Measurements from ENCODE around the gene COL4A1.
"Not testable (repeated sequence)": the region's sequence is repeated elsewhere in the genome, so short reads cannot be mapped to it uniquely, and the experiment has no call there.

COL4A1 gene

DNA sequence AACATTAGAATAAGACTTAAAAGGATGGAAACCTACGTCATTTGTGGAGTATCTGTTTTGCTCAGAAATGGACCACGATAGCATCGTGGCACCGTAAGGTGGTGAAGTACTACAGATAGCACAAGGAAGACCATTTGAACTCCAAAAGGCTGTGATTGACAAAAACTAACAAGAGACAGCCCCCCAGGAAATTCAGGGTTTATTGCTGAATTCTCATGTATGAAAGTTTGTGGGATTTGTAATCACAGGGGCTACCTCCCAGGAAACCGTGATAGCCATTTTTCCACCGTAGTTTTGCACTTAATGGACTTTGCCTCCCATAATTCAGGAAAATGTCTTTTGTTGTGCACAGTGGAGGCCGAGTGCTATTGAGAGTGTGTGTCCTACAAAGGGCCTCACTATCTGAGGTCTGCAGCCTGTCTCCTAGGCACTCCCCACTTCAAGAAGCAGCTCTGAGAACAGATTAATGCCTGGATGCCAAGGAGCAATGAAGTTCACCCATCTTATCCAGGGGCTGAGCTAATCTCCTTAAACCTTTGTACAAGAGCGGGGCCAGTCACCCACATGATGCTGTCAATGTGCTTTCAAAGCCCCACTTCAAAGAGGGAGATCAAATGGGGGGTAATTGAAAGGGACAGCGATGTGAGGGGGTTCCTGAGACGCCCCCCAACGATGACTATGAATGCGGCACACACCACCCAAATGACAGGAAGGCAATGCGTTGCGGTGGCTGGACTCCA is 182.6 kb downstream of the COL4A1 start:
- no peak for DNase-seq

DNA sequence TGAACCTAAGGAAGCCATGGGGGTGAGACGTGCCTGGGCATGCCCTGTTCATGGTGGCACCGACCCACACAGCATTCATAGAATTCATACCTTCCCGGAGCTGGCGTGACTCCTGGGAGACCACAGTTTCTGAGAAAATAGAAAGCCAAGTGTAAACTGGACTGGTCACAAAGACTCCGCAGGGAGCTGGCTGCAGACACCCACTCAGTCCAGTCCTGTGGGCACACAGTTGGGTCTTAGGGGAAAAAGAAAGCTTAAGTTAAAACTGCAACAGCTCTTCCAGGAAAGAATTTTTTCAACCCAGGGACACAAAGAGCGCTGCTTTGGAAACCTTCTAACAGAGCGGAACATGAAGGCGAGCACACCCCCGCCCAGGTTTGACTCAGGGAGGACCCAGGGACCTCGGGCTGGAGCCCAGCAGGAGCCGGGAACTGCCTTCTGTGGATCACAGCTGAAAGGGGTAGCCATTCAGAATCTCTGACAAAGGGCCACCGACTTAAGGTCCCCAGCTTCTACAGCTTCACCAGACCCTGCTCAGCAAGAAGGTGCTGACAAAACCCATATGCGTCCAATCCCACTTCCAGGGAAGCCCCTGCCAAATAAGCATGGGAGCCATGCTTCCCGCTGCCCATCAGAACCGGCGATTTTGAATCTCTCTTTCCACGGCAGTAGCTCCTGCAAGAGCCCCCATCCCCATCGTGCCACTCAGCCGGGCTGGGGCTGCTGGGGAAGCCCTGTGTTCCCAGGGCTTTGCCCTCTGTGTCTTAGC is 183.7 kb downstream of the COL4A1 start:
- DNase-seq, result no peak

DNA sequence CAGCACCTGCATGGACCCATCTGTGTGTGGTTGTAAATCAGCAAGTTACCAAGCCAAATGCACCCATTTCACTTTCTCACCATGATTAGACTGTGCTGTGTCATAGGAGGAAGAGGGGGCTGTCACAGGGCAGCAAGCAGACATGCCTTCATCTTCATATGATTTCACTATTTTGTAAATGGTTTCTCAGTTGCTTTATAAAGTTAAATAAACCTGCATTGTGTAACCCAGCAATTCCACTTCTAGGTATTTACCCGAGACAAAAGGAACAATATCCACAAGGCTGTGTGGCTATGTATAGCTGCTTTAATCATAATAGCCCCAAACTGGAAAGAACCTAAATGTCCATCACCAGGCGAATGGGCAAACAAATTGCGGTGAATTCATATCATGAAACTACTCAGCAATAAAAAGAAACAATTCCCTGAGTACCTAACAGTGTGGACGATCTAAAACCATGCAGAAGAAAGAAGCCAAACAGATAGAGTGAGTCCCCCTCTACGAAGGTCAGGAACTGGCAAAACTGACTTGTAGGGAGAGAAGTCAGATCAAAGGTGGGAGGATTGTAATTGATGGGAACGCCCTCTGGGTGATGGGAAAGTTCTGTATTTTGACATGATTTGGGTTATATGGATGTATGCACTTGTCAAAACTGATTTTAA is 185.4 kb downstream of the COL4A1 start:
- no peak for DNase-seq

DNA sequence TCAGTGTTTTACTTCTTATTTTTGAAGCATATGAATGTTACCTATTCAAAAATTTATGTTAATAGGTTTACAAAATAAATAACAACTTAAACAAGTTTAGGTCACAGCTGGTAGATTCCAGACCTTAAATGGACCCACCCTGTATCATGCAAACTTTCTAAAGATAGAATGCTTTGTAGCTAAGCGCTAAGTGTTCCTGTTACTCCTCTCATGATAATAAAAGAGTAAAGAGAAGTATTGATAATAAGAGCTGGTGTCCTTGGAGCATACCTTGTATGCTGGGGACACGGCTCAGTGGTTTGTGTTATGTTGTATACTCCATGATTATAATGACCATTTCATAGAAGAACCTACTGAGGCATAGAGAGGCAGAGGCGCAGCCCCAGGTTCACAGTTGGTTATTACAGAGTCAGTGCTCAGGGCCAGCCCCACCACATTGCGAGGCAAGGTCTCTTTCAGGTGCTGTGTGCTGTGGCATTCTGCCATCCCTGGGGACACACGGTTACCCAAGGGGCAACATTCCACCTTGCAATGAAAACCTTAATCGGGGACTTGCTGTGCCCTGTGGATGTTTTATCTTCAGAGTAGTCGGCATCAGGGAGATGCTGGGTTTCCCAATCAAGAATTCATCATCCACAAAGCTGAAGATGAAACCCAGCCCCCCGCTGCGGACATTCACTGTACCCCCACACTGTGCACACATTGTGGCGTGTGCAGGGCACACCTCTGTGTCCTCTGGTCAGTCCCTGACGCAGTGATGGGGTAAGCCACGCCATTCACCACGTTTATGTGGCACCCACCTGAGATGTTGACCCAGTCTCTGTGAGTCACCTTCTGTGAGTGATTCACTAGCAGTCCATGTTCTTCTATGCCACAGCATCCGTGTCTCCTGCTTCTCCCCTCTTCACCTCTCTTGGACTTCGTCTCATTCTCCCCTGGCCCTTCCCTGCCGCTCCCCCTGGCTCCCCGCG is 186.7 kb downstream of the COL4A1 start:
- no peak for DNase-seq

DNA sequence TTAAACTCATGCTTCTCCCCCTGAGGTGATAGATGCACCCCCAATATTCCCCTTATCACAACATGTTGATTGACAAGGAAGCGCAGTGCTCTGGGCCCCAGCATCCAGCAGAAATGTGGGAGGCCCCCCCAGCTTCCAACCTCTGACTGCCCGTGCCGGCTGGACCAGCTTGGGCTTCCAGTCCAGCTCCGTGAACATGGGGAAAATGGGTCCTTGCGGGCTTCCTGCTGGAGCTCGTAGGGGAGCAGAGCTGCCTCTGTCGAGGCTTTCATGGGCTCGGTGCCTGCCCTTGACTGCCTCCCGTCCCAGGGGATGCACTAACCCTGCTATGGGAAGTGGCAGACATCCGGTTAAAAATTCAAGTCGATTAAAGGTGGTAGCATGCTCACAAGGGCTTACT is 188.9 kb downstream of the COL4A1 start:
- DNase-seq, result no peak

DNA sequence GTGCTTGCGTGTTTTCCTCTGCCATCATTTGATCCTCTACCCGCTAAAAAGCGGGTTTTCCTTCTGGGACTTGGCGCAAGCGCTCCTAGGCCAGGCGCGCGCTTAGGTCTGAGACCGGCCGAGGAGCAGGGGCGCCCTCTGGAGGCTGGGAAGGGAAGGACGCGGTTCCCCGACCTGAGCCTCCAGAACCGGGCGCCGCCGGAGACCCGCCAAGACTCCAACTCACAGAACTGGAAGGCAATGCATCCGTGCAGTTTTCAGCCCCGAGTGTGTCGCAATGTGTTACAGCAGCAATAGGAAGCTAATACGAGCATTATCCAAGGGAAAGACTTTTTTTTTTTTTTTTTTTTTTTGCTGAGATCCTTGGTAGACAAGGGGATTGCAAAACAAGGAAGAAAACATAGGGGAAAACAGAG is 190.9 kb downstream of the COL4A1 start:
- DNase-seq, result no peak

DNA sequence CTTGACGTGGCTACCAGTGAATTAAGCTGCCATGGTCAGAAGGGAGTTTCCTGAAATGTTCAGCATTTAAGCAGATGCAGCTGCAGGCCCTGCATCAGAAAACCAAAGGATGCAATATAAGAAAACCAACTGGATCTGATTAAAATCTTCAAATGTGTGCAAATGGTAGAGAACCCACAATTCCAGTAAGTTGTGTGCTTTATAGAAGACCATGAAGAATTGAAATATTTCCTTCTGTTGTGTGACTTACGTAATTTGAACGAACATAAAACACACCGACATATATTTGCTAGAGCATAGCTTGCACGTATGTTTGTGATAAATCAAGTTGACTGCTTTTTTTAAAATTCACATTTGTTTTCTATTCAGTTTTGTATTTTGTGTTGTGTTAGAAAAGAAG is 191.4 kb downstream of the COL4A1 start:
- no peak for DNase-seq

DNA sequence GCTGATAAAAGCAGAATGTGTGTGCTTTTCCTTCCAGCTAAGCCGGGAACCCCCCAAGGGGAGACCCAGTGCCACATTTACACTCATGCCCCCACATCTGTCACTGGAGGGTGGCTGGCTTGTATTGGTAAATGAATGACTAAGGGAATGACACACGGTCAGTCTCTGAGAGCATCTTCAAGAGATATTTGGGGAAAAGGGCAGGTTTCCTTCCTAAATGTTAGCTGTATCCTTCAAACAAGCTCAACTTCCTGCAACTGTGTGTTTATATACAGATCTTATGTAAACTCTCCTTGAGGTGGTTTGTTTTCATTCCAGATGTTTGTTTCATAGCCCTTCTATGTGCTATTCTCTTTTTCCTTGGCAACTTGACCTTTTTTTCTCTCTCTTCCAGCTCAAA is 192.6 kb downstream of the COL4A1 start:
- no peak for DNase-seq

DNA sequence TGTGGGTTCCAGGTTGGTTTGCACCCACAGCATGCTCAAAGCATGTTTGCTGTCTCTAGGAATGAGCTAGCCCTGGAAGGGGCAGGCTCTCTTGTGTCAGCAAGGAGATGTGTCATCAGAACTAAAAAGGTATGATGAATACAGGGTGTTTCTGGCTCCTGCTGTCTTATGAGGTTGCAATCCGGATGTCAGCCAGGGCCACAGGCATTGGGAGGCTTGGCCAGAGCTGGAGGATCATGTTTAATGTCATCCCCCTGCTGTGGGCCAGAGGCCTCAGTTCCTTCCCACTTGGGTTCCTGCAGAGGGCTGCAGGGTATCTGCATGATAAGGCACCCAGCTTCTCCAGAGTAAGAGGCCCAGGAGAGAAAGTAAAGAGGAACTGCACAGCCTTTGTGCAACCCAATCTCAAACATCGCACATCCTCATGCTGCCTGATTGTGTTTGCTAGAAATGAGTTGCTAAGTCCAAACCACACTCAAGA is 193.6 kb downstream of the COL4A1 start:
- DNase-seq, result no peak

DNA sequence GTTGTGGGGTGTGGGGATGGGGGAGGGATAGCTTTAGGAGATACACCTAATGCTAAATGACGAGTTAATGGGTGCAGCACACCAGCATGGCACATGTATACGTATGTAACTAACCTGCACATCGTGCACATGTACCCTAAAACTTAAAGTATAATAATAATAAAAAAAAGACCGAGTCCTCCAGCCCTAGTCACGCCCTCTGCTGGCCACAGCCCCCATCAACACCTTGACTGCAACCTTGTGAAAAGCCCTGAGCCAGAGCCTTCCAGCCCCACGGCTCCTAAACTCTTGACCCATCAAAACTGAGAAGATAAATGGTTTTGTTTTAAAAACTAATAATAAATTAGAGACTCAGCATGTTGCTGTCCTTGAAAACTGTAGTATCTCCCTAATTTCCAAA is 194.6 kb downstream of the COL4A1 start:
- not testable (repeated sequence) for DNase-seq

DNA sequence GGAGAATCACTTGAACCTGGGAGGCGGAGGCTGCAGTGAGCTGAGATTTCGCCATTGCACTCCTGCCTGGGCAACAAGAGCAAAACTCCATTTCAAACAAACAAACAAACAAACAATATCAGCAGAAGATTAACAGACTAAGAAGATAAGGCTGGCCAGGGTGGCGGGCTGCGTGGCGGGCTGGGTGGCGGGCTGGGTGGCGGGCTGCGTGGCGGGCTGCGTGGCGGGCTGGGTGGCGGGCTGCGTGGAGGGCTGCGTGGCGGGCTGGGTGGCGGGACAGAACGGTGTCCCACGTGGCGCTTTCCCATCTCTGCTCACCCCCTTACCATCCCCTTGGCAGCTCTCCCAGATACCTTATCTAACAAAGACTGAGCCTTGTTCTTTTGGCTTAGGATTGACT is 196.2 kb downstream of the COL4A1 start:
- no peak for DNase-seq

DNA sequence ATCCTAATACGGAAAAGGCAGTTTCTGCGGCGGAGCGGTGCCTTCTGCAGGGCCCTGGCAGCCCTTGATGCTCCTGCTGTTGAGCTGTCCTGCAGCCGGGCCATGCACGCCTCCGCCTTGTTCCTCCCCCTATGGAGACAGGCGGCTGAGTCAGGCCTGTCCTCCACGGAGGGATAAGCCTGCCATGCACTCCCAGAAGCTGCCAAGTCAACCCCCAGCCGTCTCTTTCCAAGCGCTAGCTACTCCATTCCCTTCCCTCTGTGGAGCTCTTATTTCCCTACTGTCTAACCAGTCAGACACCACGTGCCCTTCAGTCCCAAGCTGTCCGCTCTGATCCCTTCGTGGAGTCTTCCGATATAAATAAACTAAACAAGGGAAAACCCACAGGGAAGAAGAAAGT is 197.0 kb downstream of the COL4A1 start:
- DNase-seq, result no peak

DNA sequence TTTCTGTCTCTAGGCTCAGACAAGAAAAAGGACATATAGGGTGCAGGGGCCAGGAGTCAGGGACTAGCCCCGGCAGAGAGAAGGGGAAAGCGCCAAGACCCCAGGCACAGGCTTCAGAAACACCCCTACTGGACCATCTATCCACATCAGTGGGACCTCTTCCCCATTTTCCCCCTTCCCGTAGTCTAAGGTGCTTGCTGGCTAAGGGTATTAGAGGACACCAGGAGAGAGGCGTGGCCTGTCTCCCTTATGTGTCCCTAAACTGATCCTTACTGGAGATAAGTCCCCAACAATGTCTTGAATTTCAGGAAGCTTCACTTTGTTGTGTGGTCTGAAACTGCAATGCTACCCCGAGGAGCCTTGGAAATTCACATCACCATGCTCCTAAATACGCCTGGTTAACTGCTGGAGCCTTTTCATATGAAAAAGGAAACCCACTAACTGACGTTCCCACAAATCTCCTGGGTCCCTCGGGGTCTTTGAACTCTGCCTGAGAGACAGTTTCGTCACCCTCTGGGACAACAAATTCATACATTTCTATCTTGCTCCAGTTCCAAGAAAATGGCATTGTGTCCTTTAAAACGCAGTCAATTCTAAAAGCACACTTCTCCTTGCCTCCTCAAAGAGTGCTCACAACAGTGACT is 197.7 kb downstream of the COL4A1 start:
- no peak for DNase-seq

DNA sequence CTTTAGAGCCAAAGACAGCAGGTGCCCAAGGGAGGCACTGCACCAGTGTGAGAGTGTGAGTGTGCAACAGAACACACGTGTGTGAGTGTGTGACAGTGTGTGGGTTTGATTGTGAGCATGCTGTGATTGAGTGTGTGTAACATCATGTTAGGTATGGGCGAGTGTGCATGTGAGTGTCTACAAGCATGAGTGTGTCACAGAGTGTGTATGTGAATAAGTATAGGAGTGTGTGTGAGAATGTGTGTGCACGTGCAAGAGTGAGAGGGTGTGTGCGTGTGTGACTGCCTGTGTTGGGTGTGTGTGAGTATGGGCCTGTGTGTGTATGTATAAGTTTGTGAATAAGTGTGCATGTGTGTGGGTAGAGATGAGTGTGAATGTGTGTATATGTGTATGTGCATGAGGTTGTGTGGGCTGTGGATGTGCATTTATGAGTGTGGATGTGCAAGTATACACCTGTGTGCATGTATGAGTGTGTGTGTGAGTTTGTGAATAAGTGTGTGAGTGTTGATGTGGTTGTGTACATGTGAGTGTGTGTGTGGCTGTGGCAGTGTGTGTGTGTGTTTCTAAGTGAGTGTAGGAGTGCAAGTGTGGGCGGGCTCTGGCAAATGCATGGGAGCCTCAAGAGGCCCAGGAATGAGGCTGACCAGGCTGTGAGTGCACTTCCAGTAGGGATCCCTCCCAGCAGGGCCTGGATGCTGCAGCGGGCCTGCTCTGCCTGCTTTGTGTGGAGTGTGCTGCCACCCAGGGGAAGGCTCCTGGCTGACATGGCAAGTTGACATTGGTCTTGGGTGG is 198.4 kb downstream of the COL4A1 start:
- no peak for DNase-seq

DNA sequence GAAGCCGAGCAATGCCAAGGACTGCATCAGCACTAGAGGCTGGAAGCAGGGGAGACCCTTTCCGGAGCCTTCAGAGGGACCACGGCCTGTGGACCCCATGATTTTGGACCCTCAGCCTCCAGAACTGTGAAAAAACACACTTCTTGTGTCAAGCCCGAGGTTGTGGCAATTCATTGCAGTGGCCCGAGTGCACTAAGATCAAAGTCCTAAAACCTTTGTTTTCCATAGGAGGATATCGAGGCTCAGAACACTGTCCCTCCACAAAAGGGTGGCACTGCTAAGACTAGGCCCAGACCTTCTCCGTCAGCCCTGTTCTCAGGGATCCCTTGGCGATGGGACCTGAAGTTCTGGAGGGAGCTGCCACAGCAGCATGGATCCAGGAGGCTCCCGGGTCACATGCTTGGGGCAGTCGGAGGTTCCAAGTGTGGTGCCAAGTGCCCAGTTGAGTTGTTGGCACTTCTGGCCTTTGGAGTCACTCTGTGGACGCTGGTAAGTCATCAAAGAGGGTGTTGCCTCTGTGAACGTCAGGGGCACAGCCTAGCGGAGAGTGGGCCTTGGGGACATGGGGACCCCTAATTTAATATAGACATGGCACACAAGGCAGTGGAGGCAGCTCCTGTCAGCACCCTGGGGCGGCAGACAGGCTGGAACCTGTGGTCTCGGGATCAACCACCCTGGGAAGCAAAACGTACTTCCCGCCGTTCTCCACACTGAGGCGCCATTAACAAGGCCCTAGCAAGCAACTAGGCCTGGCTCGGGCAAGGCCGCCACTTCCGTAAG is 199.2 kb downstream of the COL4A1 start:
- no peak for DNase-seq

DNA sequence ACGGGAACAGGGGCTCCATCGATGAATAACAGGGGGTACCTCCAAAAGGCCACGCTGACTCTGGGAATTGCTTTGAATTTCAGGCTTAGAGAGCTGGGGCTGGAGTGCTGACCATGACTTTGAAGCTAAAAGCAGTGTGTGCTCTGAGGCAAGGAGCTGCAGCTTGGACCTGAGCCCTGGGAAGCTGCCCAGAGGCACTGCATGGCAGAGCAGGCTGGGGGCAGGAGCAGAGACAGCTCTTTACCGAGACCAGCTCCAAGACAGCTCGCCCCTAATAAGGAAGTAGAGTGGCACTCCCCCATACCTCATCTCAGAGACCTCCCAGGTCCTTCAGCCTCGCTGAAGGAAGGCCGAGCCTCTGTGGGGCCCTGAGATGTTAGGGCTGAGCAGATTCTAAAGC is 200.2 kb downstream of the COL4A1 start:
- DNase-seq, result no peak

DNA sequence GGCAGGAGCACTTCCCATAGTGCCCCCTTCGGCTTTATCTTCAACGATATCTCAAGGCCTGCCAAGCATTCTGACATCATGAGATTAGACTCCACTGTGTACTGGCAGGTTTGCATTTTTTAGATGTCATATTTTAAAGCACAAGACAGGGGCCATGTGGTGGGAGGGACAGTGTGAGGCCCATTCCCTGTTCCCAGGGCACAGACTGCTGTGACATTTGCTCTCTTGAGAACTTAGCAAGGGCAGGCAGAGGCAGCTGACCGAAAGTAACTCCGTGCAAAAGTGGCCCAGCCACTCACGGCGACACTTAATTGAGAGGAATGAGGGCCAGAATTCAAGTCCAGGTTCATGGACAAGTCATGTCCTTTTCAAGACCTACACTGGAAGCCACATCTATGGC is 201.8 kb downstream of the COL4A1 start:
- DNase-seq, result no peak

DNA sequence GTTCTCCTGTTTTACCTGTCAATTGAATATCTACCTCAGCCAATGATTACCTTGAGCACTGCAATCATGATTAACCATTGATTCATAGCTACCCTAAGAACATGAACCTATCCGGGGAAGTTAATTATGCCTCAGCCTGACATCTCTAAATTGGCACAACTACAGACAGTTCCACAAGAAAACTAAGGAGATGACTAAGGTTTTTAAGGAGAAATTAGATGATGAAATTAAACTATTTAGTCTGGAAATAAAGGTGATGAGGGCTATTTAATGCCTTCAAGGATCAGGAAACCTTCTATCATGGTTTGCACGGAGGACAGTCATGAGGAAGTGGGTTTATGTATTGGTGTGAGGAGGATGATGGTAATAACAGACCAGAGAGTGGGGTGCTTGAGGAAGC is 203.4 kb downstream of the COL4A1 start:
- DNase-seq, result no peak

DNA sequence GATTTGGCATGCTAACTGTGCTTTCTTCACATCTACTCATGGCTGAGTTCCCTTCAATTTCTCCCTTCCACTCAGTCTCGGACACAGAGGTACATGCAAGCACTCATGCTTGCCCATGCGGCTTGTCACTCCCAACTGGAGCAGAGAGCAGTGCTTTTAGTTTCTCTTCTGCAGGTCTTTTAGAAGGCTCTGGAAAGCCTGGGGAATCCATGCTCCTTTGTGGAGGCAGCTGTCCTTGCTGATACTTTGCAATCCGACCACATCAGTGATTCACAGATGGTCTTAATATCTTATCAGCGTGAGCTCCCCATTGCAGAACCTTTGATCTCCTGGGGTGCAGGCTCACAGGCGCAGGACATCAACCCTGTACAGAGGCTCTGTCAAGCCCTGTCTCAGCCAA is 203.9 kb downstream of the COL4A1 start:
- DNase-seq, result no peak

DNA sequence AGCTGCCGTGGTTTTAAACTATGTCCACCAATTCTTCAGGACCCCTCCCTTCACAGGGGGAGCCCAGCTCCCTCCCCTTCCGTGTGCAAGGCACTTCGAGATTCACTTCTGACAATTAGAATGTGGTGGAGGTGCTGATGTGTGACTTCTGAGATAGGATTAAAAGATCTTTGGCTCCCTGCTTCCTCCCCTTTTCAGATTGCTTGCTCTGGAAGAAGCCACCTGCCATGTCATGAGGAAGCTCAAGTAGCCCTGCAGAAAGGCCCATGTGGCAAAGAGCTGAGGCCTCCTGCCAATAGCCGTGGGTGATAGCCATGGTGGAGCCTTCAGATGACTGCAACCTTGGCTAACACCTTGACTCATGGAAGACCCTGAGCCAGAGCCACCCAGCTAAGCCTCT is 204.9 kb downstream of the COL4A1 start:
- no peak for DNase-seq

DNA sequence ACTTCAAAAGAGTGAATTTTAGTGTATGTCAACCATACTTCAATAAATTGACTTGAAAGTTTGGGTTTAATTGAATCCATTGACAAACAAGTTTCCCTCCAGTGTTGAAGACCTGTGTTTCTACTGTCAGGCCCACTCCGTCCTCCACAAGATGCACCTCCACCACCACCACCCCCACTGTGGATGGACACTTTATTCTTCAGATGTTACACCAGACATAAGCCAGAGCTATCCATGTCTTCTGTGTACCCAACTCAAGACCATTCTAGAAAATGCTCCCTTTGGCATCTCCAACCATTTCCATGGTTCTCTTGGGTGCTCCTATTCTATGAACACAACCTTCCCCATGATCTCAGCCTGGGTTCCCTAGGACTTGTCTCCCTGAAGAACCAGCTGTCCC is 207.0 kb downstream of the COL4A1 start:
- DNase-seq, result no peak

All from NCI-H2171 (cell line).